Keratinocyte (primary cell): ENCODE data around the gene CST4. TPM values are rescaled to one million over a fixed set of nuclear protein-coding genes. Genes with fewer than 3 reads are reported as not detected.

Experiments used
- DNase-seq: peaks from one replicate; pipeline ENCODE4 v3.0.0-alpha.2; 2011; ENCODE audit warnings: low read depth, missing footprints, low spot score
- FAIRE-seq: peaks from 2 replicates; lab custom pipeline; 2011; peaks lifted over from hg19 to GRCh38; lab: Jason Lieb, UNC
- H2AFZ ChIP-seq: 2 replicates; pipeline ENCODE4 v1.6.0; 2012; ENCODE audit warnings: low read length, control low read depth, inconsistent platforms; ENCODE audit not compliant: control insufficient read depth
- H3K27ac ChIP-seq: 2 replicates; pipeline ENCODE4 v1.5.1; 2011; ENCODE audit warnings: low read length; ENCODE audit not compliant: control insufficient read depth, insufficient read depth
- H3K27me3 ChIP-seq: 3 replicates; pipeline ENCODE4 v1.6.0; 2011; ENCODE audit warnings: low read length; ENCODE audit not compliant: control insufficient read depth, insufficient read depth; ENCODE audit errors: extremely low read depth
- H3K36me3 ChIP-seq, 2 experiments: 2 replicates in 1 of 2; 3 replicates in 1 of 2; pipeline ENCODE4 v1.5.1; 2011; ENCODE audit warnings: low read length in 2 of 2, mild to moderate bottlenecking in 1 of 2; ENCODE audit not compliant: control insufficient read depth in 2 of 2, insufficient read depth in 2 of 2; ENCODE audit errors: extremely low read depth in 1 of 2
- H3K4me1 ChIP-seq: 3 replicates; pipeline ENCODE4 v1.5.1; 2011; ENCODE audit warnings: low read length; ENCODE audit not compliant: control insufficient read depth, insufficient read depth; ENCODE audit errors: extremely low read depth
- H3K4me2 ChIP-seq: 3 replicates; pipeline ENCODE4 v1.6.0; 2011; ENCODE audit warnings: low read depth, low read length; ENCODE audit not compliant: control insufficient read depth, insufficient read depth; ENCODE audit errors: extremely low read depth
- H3K4me3 ChIP-seq, 3 experiments: fragments of 200-600 bp in 1 of 3; sonication (generic) in 1 of 3; 2 replicates in 2 of 3; 3 replicates in 1 of 3; pipeline ENCODE4 v1.5.1; 2011 to 2016; ENCODE audit warnings: low read length in 3 of 3, mild to moderate bottlenecking in 3 of 3, control low read depth in 2 of 3, inconsistent platforms in 1 of 3, low read depth in 1 of 3, mixed read lengths in 1 of 3, mixed run types in 1 of 3, moderate library complexity in 1 of 3; ENCODE audit not compliant: control insufficient read depth in 2 of 3, insufficient read depth in 2 of 3; ENCODE audit errors: extremely low read depth in 1 of 3
- H3K79me2 ChIP-seq: 2 replicates; pipeline ENCODE4 v1.6.0; 2012; ENCODE audit warnings: low read length; ENCODE audit not compliant: control insufficient read depth, insufficient read depth
- H3K9ac ChIP-seq: 3 replicates; pipeline ENCODE4 v1.6.0; 2011; ENCODE audit warnings: low read length; ENCODE audit not compliant: control insufficient read depth, insufficient read depth; ENCODE audit errors: extremely low read depth
- H3K9me1 ChIP-seq: 3 replicates; pipeline ENCODE4 v1.6.0; 2011; ENCODE audit warnings: low read length; ENCODE audit not compliant: control insufficient read depth, insufficient read depth; ENCODE audit errors: extremely low read depth
- H3K9me3 ChIP-seq: 2 replicates; pipeline ENCODE4 v1.5.1; 2012; ENCODE audit warnings: low read depth, low read length; ENCODE audit not compliant: control insufficient read depth
- H4K20me1 ChIP-seq: 3 replicates; pipeline ENCODE4 v1.6.0; 2011; ENCODE audit warnings: low read length; ENCODE audit not compliant: control insufficient read depth, insufficient read depth; ENCODE audit errors: extremely low read depth
- CTCF ChIP-seq, 3 experiments: IDR thresholded peaks in 1 of 3; conservative IDR thresholded peaks in 1 of 3; optimal IDR thresholded peaks in 1 of 3; 2 replicates in 2 of 3; 3 replicates in 1 of 3; pipeline versions ENCODE3 to v1.5.1; 2011; ENCODE audit warnings: low read length in 3 of 3, mild to moderate bottlenecking in 3 of 3, moderate library complexity in 2 of 3, control low read depth in 1 of 3, inconsistent platforms in 1 of 3; ENCODE audit not compliant: insufficient read depth in 2 of 3; ENCODE audit errors: extremely low read depth in 1 of 3
- EZH2 ChIP-seq: IDR thresholded peaks from one replicate; pipeline ENCODE4 v1.6.1; 2012; ENCODE audit warnings: inconsistent platforms, mild to moderate bottlenecking, low read length, moderate library complexity
- dilution Hi-C: fragments of 300-500 bp; cut with MboI; formaldehyde crosslinking; loops from one replicate; pipeline ENCODE4 v1.7.0; 2020; ENCODE audit warnings: low sequenced_read_pairs; ENCODE audit not compliant: extremely low pct_ligation_motif_present
- polyA plus RNA-seq, 5 experiments: library from polyadenylated mRNA; depleted of rRNA in 3 of 5; stranded (reverse) in 3 of 5; stranded (forward) in 1 of 5; unstranded in 1 of 5; fragments of >200 nt; gene quantifications; 1 replicate in 1 of 5; 2 replicates in 3 of 5; 3 replicates in 1 of 5; pipeline versions ENCODE4 v1.2.1 to v1.2.3, GENCODE V29; 2011 to 2012; ENCODE audit warnings: missing spikeins in 2 of 5, low read depth in 1 of 5, low replicate concordance in 1 of 5

CST4 gene
- polyA plus RNA-seq, 1 donor (not counting 4 experiments of a cell fraction or from before 2014, with no cell fraction given), result not detected

DNA sequence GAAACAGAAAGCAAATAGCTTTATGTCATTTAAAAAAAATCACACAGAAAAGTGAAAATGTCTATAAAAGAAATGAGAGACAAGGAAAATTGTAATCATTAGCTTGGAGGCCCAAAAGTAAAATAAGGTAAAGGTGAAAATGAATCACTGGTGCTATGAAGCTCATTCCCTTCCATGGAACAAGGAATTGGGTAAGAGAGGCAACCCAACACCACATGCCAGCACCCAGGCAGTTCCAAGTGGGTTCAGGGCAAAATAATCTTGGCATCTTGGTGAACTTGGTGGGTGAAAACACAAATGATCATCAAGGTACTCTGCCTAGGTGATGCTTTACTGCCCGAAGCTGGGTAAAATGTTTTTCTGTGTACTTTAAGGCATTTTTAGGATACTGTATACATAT is 16.7 kb downstream of the CST4 start:
- no peak overlapping the region for H2AFZ ChIP-seq
- H3K36me3 ChIP-seq, result no peaks in the 10 kb centered on the region
- dilution Hi-C loops, result no loop called here
- DNase-seq (no peak), FAIRE-seq (no peak)
- H4K20me1 ChIP-seq, result no peaks in the 10 kb centered on the region
- no peak overlapping the region for H3K9ac ChIP-seq
- no peaks in the 10 kb centered on the region for H3K9me1 ChIP-seq
- H3K79me2 ChIP-seq, result no peaks in the 10 kb centered on the region
- no peaks in the 10 kb centered on the region for H3K27me3 ChIP-seq
- H3K4me3 ChIP-seq, result no peak overlapping the region
- H3K4me1 ChIP-seq, result no peaks in the 10 kb centered on the region
- no peak overlapping the region for H3K27ac ChIP-seq
- H3K9me3 ChIP-seq, result no peaks in the 10 kb centered on the region
- no peak overlapping the region for H3K4me2 ChIP-seq
- TF ChIP-seq CTCF (optimal IDR thresholded peaks at IDR 0.05 in 1 of 3, IDR thresholded peaks at IDR 0.05 in 1 of 3, conservative IDR thresholded peaks at IDR 0.05 in 1 of 3; ENCODE audit: extremely low read depth in 1 of 3, insufficient read depth in 2 of 3, low read length in 3 of 3) (no peak), EZH2 (no peak)

GRCh38 chr20:23671479-23671878 is 17.4 kb downstream of the CST4 start:
- Histone ChIP-seq H3K9ac (no peak overlapping the region), H3K4me3 (no peak overlapping the region), H3K9me3 (no peaks in the 10 kb centered on the region), H3K36me3 (no peaks in the 10 kb centered on the region), H3K9me1 (no peaks in the 10 kb centered on the region), H3K27me3 (no peaks in the 10 kb centered on the region), H3K4me2 (no peak overlapping the region), H3K79me2 (no peaks in the 10 kb centered on the region), H2AFZ (no peak overlapping the region), H3K27ac (no peak overlapping the region), H3K4me1 (no peaks in the 10 kb centered on the region), H4K20me1 (no peaks in the 10 kb centered on the region)
- TF ChIP-seq CTCF (optimal IDR thresholded peaks at IDR 0.05 in 1 of 3, IDR thresholded peaks at IDR 0.05 in 1 of 3, conservative IDR thresholded peaks at IDR 0.05 in 1 of 3; ENCODE audit: extremely low read depth in 1 of 3, insufficient read depth in 2 of 3, low read length in 3 of 3) (no peak), EZH2 (no peak)
- FAIRE-seq, result no peak
- dilution Hi-C loops, result no loop called here
- no peak for DNase-seq
